Mesenchymal stem cell (in vitro differentiated cells and primary cell): ENCODE data around the gene HSCB.
"Not testable (repeated sequence)": the region's sequence is repeated elsewhere in the genome, so short reads cannot be mapped to it uniquely, and the experiment has no call there.

Experiments
- DNase-seq: peaks from one replicate; pipeline ENCODE4 v3.0.0-alpha.2; 2013
- H2AFZ ChIP-seq: one replicate; pipeline ENCODE4 v1.6.1; 2013; ENCODE audit warnings: low read depth, mild to moderate bottlenecking, control low read depth, inconsistent platforms, low read length, moderate library complexity
- H2AK5ac ChIP-seq: 2 replicates; pipeline ENCODE4 v1.6.1; 2013; ENCODE audit warnings: low read length, moderate library complexity, mild to moderate bottlenecking, inconsistent platforms; ENCODE audit not compliant: severe bottlenecking
- H2BK120ac ChIP-seq: one replicate; pipeline ENCODE4 v1.6.1; 2013; ENCODE audit warnings: low read depth, mild to moderate bottlenecking, inconsistent platforms, low read length, moderate library complexity
- H2BK12ac ChIP-seq, 2 experiments: one replicate each; pipeline ENCODE4 v1.6.1; 2013; ENCODE audit warnings: inconsistent platforms in 2 of 2, low read length in 2 of 2, mild to moderate bottlenecking in 2 of 2, moderate library complexity in 2 of 2, control low read depth in 1 of 2
- H2BK15ac ChIP-seq: one replicate; pipeline ENCODE4 v1.6.1; 2013; ENCODE audit warnings: mild to moderate bottlenecking, low read depth, inconsistent platforms; ENCODE audit not compliant: poor library complexity, severe bottlenecking
- H2BK5ac ChIP-seq: 2 replicates; pipeline ENCODE4 v1.6.1; 2013; ENCODE audit warnings: low read depth, mild to moderate bottlenecking, low read length, control low read depth, inconsistent platforms; ENCODE audit not compliant: poor library complexity, severe bottlenecking
- H3K14ac ChIP-seq, 2 experiments: one replicate each; pipeline ENCODE4 v1.6.1; 2013; ENCODE audit warnings: inconsistent platforms in 2 of 2, low read length in 2 of 2, control low read depth in 1 of 2, mild to moderate bottlenecking in 1 of 2, moderate library complexity in 1 of 2
- H3K18ac ChIP-seq, 2 experiments: one replicate each; pipeline ENCODE4 v1.6.1; 2013; ENCODE audit warnings: inconsistent platforms in 2 of 2, low read length in 2 of 2, control low read depth in 1 of 2, low read depth in 1 of 2, mild to moderate bottlenecking in 1 of 2
- H3K23ac ChIP-seq, 2 experiments: one replicate each; pipeline ENCODE4 v1.6.1; 2013; ENCODE audit warnings: inconsistent platforms in 2 of 2, low read length in 2 of 2, mild to moderate bottlenecking in 2 of 2, moderate library complexity in 2 of 2, control low read depth in 1 of 2
- H3K27ac ChIP-seq: 2 replicates; pipeline ENCODE4 v1.5.1; 2013; ENCODE audit warnings: mild to moderate bottlenecking, moderate library complexity, low read length, control low read depth, inconsistent platforms; ENCODE audit not compliant: poor library complexity, severe bottlenecking
- H3K27me3 ChIP-seq, 2 experiments: 2 replicates each; pipeline versions ENCODE4 v1.6.1 to v1.7.0; 2013; ENCODE audit warnings: low read length in 2 of 2, mild to moderate bottlenecking in 2 of 2, moderate library complexity in 2 of 2, control low read depth in 1 of 2, inconsistent platforms in 1 of 2; ENCODE audit not compliant: control insufficient read depth in 1 of 2, insufficient read depth in 1 of 2
- H3K36me3 ChIP-seq, 2 experiments: 2 replicates each; pipeline versions ENCODE4 v1.6.1 to v1.7.0; 2013; ENCODE audit warnings: low read length in 2 of 2, control low read depth in 1 of 2, inconsistent platforms in 1 of 2, low read depth in 1 of 2, mild to moderate bottlenecking in 1 of 2; ENCODE audit not compliant: insufficient read depth in 2 of 2, control insufficient read depth in 1 of 2
- H3K4ac ChIP-seq, 2 experiments: one replicate each; pipeline ENCODE4 v1.6.1; 2013; ENCODE audit warnings: inconsistent platforms in 2 of 2, low read length in 2 of 2, mild to moderate bottlenecking in 2 of 2, moderate library complexity in 2 of 2, control low read depth in 1 of 2, low read depth in 1 of 2
- H3K4me1 ChIP-seq: 2 replicates; pipeline ENCODE4 v1.6.1; 2013; ENCODE audit warnings: low read depth, low read length, control low read depth; ENCODE audit not compliant: control insufficient read depth, insufficient read depth
- H3K4me2 ChIP-seq: 2 replicates; pipeline ENCODE4 v1.6.1; 2013; ENCODE audit warnings: low read length, mild to moderate bottlenecking, inconsistent platforms; ENCODE audit not compliant: poor library complexity, severe bottlenecking
- H3K4me3 ChIP-seq, 2 experiments: 2 replicates each; pipeline versions ENCODE4 v1.5.1 to v1.7.0; 2013; ENCODE audit warnings: low read length in 2 of 2, mild to moderate bottlenecking in 2 of 2, control low read depth in 1 of 2, low read depth in 1 of 2; ENCODE audit not compliant: insufficient read depth in 1 of 2
- H3K79me1 ChIP-seq: replicated peaks from 2 replicates; pipeline ENCODE4 v1.6.1; 2013; ENCODE audit warnings: mild to moderate bottlenecking, control low read depth, low read length, inconsistent platforms; ENCODE audit not compliant: poor library complexity, severe bottlenecking
- H3K9ac ChIP-seq: 2 replicates; pipeline ENCODE4 v1.7.0; 2013; ENCODE audit warnings: mild to moderate bottlenecking, low read length, moderate library complexity
- H3K9me3 ChIP-seq: 2 replicates; pipeline ENCODE4 v1.7.0; 2013; ENCODE audit warnings: mild to moderate bottlenecking, low read length; ENCODE audit not compliant: control insufficient read depth
- H4K8ac ChIP-seq: one replicate; pipeline ENCODE4 v1.6.1; 2013; ENCODE audit warnings: inconsistent platforms, mild to moderate bottlenecking, low read length, moderate library complexity
- H4K91ac ChIP-seq: one replicate; pipeline ENCODE4 v1.6.1; 2013; ENCODE audit warnings: mild to moderate bottlenecking, low read length, inconsistent platforms
- WGBS: methylation state at CpG from one replicate; pipeline ENCODE4 v1.1.7; 2013; ENCODE audit warnings: mixed read lengths; 5-methylcytosine and 5-hydroxymethylcytosine counted together

Gene HSCB

GRCh38 chr22:28750471-28750881 is 8.6 kb downstream of the HSCB start:
- 88% methylated on average over 2 of the region's 6 CpGs for WGBS
- no peak overlapping the region for H3K4me3 ChIP-seq

GRCh38 chr22:28754512-28754911 is 12.7 kb downstream of the HSCB start:
- H3K27me3 ChIP-seq, H4K91ac ChIP-seq, H3K23ac ChIP-seq, H2BK15ac ChIP-seq, H3K9me3 ChIP-seq, H3K18ac ChIP-seq, H2BK12ac ChIP-seq, H4K8ac ChIP-seq, H2AFZ ChIP-seq, H3K9ac ChIP-seq, H2BK120ac ChIP-seq, H3K4me2 ChIP-seq, H3K4me1 ChIP-seq, H3K14ac ChIP-seq, DNase-seq, H3K4me3 ChIP-seq, H3K27ac ChIP-seq, H3K4ac ChIP-seq, H2AK5ac ChIP-seq, H3K79me1 ChIP-seq, H2BK5ac ChIP-seq: not testable (repeated sequence)
- H3K36me3 ChIP-seq: peaks cover 6 to 36% of the 10 kb centered on the region in 2 experiments
- WGBS: 93% methylated on average over 3 of the region's 3 CpGs

More at GRCh38 chr22:28750471-28750881, 8.6 kb downstream of the HSCB start:
- Histone ChIP-seq H2AK5ac (peak overlapping the region; percentile 77), H3K23ac (no peak overlapping the region), H3K4me1 (no peaks in the 10 kb centered on the region), H2AFZ (no peak overlapping the region), H3K9ac (no peak overlapping the region), H3K27ac (peak overlapping the region; percentile 74), H3K9me3 (no peaks in the 10 kb centered on the region), H2BK12ac (no peak overlapping the region), H2BK120ac (no peak overlapping the region), H2BK5ac (no peak overlapping the region), H4K8ac (no peak overlapping the region), H3K18ac (no peak overlapping the region), H3K14ac (no peak overlapping the region), H2BK15ac (no peak overlapping the region), H3K27me3 (no peaks in the 10 kb centered on the region), H3K79me1 (peaks cover 6% of the 10 kb centered on the region), H3K4ac (no peak overlapping the region), H3K36me3 (peaks cover 29 to 67% of the 10 kb centered on the region in 2 experiments), H3K4me2 (no peak overlapping the region), H4K91ac (no peak overlapping the region)
- DNase-seq: no peak

GRCh38 chr22:28759861-28760560 is 18.2 kb downstream of the HSCB start:
- Histone ChIP-seq H3K4me3 (no peak overlapping the region), H2BK120ac (no peak overlapping the region), H2BK5ac (no peak overlapping the region), H3K18ac (no peak overlapping the region), H3K36me3 (peaks cover 0 to 6% of the 10 kb centered on the region in 2 experiments), H2AK5ac (no peak overlapping the region), H3K4ac (no peak overlapping the region), H3K79me1 (no peaks in the 10 kb centered on the region), H3K27me3 (no peaks in the 10 kb centered on the region), H2BK15ac (no peak overlapping the region), H4K91ac (no peak overlapping the region), H3K27ac (no peak overlapping the region), H2AFZ (no peak overlapping the region), H3K4me1 (no peaks in the 10 kb centered on the region), H3K14ac (no peak overlapping the region), H3K4me2 (no peak overlapping the region), H2BK12ac (no peak overlapping the region), H4K8ac (no peak overlapping the region), H3K9ac (no peak overlapping the region), H3K23ac (no peak overlapping the region), H3K9me3 (no peaks in the 10 kb centered on the region)
- 81% methylated on average over 3 of the region's 3 CpGs for WGBS
- DNase-seq: peak; percentile 15

GRCh38 chr22:28761449-28761755 is 19.6 kb downstream of the HSCB start:
- H3K4me3 ChIP-seq: no peak overlapping the region
- H3K4me1 ChIP-seq: no peaks in the 10 kb centered on the region
- no peak overlapping the region for H2BK15ac ChIP-seq
- H2BK5ac ChIP-seq: no peak overlapping the region
- H3K14ac ChIP-seq: no peak overlapping the region
- H3K4me2 ChIP-seq: no peak overlapping the region
- no peak overlapping the region for H2BK12ac ChIP-seq
- no peak for DNase-seq
- H3K27ac ChIP-seq: no peak overlapping the region
- H3K23ac ChIP-seq: no peak overlapping the region
- WGBS: 93% methylated on average over 10 of the region's 10 CpGs
- H2AK5ac ChIP-seq: no peak overlapping the region
- H2AFZ ChIP-seq: no peak overlapping the region
- H3K79me1 ChIP-seq: no peaks in the 10 kb centered on the region
- H3K18ac ChIP-seq: no peak overlapping the region
- peaks cover 0 to 4% of the 10 kb centered on the region in 2 experiments for H3K36me3 ChIP-seq
- no peak overlapping the region for H4K91ac ChIP-seq
- H3K9me3 ChIP-seq: no peaks in the 10 kb centered on the region
- H3K4ac ChIP-seq: no peak overlapping the region
- no peaks in the 10 kb centered on the region for H3K27me3 ChIP-seq
- no peak overlapping the region for H3K9ac ChIP-seq
- no peak overlapping the region for H4K8ac ChIP-seq
- H2BK120ac ChIP-seq: no peak overlapping the region
